NOMO-1 treated with DMSO at 0.1 percent for 48 hours (cell line): ENCODE data around the gene FHL3.
A peak's percentile ranks its signal among the peaks of the same experiment; 100 is the strongest.

ENCODE experiments used
- DNase-seq: peaks from one replicate; lab custom pipeline; 2025; ENCODE audit not compliant: unreplicated experiment; lab: John Stamatoyannopoulos, UW

FHL3 gene, protein sequence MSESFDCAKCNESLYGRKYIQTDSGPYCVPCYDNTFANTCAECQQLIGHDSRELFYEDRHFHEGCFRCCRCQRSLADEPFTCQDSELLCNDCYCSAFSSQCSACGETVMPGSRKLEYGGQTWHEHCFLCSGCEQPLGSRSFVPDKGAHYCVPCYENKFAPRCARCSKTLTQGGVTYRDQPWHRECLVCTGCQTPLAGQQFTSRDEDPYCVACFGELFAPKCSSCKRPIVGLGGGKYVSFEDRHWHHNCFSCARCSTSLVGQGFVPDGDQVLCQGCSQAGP

DNA sequence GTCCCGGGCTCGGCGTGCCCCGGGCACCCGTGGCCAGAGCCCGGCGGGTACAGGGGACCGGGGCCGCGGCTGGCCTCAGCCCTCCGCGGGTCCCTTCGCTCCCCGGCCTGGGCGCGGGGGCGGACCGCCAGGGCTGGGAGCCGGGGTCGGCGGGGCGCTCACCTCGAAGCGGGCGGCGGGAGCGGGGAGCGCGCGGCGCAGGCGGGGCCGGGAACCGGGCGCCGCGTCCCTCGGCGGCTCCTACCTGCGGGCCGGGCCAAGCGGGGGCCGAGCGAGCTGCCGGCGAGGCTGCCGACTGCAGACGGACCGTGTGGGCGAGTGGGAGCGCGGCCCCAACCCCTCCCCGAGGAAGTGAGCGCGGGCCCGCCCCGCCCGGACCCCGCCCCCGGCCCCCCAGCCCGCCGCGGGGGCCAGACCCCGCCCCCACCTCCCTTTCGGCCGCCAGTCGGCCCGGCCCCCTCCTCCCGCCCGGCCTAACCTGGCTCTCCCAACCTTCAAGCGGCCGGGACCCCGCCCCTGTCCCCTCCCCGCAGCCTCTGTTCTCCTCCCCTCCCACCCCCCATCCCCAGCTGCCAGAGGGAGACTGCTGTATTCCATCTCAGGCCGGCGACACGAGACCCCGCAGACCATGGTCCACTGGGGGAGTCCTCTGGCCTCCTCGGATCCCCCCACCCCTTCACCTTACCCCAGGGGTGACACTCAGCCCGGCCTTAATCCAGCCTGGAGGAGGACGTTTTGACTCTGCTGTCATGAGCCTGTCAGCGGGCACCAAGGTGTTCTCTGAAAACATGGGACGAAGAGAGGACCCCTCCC lies at the start of gene FHL3:
FHL3 (minus strand) TSS at position 320 of the 813 bp plus-strand sequence. CDS start 6,102 bp downstream, outside the sequence.
- DNase-seq: peak; percentile 26

DNA sequence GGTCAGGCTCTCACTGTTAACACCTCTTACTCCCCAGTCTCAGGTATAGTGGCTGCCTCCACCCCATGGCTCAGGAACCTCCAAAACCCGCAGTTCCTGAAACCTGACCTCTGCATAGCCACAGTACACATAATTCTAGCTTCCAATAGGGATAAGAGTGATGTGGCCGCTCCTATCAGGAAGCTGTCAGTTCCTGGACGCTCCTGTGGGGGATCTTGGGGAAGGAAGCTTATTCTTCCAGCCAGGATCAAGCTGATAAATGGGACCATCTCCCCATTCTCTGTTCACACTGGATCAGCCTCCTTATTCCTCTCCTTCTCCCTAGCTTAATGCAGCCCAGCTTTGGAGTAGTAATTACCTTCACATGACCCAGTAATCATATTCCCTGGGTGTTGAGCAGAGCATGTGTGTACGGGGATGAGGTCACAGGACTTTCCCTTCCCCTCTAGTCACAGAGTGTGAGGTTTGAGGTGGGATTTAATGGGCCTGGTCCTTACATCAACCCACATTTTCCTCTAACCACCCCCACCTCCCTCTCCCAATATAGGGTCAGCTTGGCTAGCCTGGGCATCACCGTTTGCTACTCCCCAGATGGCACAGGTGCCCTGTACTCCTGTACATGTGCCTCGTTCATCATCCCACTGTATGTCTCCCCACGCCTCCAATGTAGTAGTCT lies 48.2 kb upstream of the FHL3 start:
- no peak for DNase-seq

DNA sequence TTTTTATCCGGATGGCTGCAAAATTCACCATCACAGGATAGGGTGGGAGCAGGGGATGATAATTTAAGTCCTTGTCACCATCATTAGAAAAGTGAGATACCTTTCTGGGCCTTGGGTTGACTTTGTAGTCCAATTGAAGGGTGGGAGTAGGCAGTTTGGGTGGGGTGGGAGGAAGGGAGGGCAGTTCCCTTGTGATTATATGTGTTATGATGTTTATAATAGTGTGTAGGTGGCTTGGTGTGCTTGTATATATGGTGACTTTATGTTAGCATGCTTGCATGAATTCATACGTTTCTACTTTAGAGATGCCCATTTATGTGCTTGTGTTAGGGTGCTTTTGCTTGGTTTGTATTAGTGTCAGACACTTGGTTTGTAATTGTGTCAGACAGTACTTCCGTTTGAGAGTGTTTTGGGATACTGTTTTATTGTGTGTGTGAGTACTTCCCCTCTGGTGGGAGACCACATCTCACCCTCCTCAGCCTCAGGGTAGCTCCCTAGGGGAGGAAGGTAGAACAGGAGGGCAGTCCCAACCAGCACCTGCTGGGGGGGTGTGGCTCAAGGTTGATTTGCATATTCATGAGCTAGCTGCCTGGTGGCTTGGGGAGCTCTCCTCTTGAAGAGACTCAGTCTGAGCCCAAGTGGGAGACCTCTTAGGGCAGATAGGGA lies 47.6 kb upstream of the FHL3 start:
- no peak for DNase-seq

DNA sequence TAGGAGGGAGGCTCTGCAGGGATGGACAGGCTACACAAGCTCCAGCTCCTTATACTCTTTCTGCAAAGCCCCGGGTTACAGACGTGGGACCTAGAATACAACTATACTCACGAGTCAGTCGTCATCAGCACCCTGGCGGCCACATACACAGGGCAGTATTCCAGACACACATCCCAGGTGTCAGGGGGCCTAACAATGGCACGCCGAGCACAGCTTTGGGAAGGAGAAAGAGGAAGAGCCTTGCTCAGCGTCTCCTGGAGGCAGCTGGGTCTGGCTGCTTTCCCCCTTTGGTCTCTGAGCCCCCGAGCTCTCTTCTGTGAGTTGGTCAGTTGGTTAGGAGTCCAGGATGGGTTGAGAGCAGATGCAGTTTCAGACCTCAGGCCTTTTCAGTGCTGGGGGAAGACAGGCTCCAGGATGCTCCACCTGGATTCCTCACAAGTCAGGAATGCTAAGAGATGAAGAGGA lies 45.8 kb upstream of the FHL3 start:
- DNase-seq: no peak

DNA sequence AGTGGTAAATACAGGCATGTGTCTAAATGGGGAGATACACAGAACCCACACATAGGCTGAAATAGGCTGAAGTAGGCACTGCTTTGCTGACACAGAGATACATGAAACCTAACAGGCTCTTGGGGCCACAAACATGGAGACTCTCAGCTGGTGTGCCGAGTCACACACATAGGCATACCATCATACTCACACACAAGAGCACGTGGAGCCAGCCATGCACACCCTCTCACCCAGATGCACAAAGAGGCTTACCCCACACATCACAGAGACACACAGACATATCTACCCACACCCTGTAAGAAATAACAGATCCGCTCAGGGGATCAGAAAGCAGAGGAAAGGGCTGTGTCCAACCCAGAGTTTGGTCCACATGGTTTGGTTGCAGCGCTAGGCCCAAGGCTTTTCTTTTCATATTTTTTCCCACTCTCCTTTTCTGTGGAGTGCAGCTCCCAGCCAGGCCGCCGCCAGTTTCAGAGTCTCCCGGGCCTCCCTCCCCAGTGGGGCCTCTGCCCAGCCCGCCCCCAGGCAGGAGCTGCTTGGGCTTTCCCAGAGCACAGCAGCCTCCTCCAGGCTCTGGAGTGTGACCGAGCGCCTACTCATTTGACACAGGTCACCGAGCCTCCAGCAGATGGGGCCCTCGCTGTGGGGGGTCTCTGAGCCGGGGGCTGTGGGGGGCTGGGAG lies 45.2 kb upstream of the FHL3 start:
- no peak for DNase-seq

DNA sequence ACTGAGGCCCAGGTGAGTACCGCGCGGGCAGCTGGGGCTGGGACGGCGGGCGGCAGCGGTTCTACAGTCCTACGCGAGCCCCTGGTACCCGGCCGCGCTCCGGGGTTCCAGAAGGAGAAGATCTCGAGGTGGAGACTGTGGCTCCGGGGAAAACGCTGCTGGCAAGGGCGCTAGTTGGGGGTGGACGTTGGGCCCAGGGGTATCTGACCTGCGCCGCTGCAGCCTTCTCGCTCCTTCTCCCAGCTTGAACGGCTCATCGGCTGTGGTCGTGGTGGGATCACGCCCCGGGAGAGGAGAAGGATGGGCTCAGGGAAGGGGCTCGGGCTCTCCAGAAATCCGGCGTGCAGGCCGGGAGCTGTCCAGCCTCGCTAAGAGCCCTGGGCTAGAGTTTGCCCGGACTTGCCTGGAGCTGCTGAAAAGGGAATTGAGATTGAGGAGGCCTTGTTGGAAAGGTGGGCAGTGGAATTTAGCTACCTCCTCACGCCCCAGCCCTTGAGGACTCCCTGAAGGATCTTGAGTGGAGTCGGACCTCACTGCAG lies 42.4 kb upstream of the FHL3 start:
- DNase-seq: no peak

DNA sequence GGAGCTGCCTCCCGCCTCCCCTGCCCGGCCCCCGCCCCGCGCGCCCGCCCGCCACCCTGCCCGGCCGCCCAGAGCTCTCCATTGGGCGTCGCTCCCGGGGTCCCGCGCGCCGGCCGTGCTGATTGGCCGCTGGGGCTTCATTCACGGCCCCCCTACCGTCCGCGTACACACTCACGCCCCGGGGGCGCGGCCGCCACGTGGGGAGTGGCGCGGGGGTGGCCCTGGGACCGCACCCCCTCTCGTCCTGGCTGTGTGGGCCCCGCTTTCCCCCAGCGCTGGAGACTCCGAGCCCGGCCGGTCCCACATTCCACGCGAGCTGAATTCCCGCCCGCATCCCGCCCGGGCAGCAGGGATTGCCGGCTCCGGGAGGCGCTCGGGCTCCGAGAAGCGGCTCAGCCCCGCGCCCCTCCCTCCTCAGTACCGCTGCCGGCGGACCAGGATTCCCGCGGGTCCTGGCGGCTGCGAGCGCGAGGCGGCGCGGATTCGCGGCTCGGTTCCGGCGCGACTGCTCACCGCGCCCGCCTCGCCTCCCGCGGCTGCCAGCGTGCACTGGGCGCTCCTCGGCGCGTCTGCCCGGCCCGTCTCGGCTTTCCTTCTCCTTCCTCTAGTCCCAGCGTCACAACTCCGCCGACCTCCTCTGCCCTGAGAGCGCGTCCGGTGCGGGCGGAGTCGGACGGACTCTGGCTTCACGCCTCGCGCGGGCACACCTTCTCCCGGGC lies 41.7 kb upstream of the FHL3 start:
- DNase-seq: peak; percentile 60

DNA sequence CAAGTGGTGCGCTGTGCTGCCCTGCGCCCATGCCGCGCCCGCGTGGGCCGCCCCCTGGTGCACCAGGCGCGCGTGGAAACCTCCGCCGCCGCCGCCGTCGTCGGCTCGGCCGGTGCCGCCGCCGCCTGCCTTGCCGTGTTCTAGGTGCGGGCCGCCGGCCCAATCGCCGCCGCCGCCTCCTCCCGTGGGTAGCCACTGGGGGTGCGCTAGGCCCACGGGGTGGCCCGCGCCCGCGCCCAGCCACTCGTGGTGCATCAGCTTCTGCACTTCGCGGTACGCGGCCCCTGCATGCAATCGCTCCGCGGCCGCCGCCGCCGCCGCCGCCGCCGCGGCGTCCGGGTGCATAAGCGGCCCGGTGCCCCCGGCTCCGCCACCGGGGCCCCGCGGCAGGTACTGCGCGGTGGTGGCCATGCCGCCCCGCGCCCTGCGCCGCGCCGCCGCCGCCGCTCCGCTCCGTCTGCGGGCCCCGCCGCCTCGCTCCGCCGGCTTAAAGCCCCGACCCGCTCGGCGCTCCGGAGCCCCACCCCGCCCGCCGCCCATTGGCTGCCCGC lies 41.1 kb upstream of the FHL3 start, which contains the start of gene POU3F1:
POU3F1 (minus strand) TSS at position 461 of the 551 bp plus-strand sequence; CDS start at position 411, 50 bp downstream.
- DNase-seq: no peak

DNA sequence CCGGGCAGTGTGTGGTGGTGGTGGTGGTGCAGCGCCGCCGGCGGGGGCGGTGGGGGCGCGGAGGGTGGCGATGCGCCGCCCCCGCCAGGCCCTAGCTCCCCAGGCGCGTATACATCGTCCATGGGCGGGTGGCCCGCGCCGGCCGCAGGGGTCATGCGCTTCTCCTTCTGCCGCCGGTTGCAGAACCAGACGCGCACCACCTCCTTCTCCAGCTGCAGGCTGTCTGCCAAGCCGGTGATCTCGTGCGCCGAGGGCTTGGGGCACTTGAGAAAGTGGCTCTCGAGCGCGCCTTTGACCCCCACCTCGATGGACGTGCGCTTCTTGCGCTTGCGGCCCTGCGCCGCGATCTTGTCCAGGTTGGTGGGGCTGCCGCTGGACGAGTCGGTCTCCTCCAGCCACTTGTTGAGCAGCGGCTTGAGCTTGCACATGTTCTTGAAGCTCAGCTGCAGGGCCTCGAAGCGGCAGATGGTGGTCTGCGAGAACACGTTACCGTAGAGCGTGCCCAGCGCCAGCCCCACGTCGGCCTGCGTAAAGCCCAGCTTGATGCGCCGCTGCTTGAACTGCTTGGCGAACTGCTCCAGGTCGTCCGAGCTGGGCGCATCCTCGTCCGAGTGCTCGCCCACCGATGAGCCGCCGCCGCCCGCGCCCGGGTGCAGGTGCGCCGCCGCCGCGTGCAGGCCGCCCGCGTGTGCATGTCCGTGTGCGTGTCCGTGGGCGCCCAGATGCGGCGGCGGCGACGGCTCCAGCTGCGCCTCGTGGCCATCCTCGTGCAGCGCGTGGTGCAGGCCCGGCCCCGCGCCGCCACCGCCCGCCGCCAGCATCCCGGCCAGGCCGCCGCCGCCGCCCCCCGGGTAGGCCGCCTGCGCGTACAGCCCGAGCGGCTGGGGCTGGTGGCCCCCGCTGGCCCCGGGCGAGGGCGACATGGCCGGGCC lies 40.4 kb upstream of the FHL3 start:
- no peak for DNase-seq

DNA sequence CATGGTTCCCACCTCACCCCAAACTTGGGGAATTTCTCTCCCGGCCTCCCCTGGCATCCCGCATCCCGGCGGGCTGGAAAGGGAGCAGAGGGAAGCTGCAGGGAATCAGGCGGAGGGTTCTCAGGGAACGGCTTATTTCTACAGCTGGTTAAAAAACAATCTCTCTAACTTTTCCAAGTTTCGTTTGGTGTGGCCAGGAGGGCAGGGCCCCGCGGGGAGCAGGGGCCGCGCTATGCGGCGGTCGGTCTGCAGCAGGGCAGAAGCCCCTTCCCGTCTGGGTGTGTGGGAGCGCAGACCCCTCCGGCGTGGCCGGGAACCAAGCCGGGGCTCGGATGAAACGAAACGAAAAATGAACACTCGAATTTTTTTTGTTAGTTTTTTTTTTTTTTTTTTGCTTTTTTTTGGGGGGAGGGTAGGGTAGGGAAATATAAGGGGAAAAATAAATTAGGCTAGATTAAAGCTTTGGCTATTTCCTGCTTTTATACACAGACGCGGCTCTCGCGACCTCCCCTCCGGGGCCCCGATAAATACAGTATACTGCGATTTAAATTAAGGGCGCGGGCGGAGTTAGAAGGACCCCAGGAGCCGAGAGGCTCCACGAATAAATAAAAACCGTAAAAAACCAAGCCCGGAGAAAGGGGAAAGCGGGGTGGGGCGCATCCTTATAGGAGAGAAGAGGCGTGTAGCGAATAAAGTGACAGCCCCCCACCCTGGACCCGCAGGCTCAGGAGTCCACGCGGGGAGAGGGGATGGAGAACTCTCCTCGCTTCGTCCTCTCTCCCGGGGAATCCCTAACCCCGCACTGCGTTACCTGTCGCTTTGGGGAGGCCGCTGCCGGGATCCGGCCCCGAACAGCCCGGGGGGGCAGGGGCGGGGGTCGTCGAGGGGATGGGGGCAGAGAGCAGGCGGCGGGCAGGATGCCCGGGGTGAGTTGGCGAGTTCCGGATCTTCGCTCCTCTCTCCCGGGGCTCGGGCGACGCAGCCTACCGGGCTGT lies 39.2 kb upstream of the FHL3 start:
- no peak for DNase-seq

DNA sequence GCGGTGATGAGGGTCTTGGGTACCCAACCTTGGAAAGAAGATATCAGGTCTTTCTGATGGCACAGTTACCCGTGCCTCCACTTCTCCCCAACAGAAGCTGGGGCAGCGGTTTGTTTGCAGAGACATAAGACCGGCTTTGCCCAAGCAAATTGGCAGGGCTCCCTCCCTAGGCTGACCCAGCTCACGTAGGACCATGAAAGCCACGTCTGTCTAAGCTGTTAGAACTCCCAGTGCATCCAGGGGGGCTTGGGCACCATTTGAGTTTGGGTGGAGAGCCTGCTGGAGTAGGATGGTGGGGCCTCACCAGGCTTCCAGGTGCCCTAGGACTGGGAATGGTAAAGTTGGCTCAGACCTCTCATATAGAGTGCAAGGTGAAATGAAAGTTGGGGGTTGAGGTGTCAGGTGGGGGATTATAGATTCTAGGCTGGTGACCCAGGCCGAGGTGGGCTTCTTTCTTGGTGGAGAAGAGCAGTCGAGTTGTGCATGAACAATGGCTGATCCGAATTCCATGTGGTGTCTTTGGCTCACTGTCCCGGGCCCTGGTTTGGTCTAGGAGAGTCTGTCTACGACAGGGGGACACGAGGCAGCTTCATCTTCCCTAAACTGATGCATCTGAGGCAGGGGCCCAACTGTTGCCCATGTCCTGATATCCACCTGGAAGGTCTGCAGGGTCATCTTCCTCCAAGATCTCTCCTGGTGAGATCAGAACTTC lies 37.9 kb upstream of the FHL3 start:
- no peak for DNase-seq

DNA sequence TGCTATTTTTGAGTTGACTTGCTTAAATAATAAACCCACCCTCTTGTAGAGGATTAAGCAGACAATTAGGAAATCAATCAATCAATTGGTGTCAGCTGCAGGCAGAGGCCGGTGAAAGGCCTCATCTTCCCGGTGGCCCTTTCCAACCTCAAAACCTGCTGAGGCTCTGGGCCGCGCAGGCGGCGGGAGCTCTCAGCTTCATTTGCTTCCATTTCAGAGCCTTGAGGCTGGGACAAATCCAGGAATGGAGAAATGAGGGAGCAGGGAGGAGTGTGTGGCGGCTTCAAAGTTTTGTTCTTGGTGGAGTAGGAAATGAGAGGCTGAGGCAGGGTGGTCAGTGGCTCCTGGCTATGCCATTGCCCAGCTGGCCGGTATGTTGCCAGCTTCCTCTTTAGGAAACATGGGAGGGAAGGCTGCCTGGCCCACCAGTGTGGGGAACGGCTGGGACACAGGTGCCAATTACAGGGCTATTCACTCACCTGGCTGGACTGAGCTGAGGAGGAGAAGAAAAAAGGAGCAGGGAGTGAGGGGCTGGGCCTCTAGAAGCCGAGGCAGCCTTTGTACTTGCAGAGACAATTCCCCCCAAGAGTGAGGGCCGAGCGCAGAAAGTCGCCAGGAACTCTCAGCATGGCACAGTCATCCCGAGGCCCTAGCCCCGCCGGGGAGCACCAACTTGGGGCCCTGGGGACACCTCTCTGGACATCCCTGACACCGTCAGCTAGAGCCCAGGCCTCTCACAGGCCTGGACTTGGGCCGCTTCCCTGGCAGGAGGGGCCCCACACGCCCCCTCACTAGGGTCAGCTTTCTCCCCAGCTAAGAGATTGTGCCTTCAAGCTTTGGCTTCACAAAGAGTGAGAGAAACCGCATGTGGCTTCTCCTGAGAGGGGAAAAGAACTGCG lies 36.9 kb upstream of the FHL3 start:
- no peak for DNase-seq

DNA sequence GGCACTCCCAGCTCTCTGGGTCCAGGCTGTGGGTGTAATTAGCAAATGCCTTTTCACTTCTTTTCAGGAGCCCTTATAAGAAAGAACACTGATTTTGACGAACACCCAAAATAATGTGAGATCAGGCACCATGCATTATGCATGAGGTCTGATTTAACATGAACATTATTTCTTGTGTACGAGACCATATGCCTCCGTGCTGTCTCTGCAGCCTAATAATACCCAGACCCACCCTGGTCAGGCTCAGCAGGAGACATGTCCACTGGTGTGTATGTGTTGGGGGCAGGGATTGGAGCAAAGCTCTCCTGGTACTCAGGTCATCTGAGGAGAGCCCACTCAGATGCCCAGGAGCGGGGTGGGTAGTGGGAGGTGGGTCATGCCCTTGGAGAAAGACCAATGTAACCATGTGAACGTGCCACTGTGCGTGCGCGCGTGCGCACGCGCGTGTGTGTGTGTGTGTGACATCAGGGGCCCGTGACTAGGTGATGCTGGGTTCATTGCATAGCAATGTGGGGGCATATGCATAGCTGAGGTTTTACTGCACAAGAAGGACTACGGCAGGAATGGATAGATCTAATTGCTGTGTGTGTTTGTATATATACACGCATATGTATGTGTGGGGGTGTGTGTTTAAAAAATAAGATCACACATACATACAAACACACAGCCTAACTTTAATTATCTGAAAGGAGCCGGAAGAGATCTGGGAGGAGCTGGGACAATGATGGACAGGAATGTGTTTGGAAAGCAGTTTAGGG lies 34.2 kb upstream of the FHL3 start:
- no peak for DNase-seq

DNA sequence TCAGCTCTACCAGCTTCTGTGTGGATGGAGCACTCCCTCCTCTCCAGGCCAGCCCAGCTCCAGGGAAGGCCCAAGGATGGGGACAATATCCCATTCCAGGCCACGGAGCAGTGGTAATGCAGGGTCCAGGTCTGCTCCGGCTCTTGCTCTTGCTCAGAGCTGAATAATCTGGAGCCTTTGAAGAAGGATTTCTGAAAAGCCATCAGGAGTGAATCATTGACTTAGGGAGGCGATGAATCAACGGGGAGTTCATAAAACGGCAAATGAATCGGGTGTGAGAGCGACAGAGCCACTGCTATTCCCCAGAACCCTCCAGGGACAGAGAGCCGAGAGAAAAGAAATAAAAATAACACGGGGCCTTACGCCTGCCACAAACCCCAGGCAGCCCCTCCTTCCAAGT lies 33.5 kb upstream of the FHL3 start:
- no peak for DNase-seq
